ENCODE data around the gene CCDC141.
"Not testable (repeated sequence)": the region's sequence is repeated elsewhere in the genome, so short reads cannot be mapped to it uniquely, and the experiment has no call there.

The CCDC141 gene

DNA sequence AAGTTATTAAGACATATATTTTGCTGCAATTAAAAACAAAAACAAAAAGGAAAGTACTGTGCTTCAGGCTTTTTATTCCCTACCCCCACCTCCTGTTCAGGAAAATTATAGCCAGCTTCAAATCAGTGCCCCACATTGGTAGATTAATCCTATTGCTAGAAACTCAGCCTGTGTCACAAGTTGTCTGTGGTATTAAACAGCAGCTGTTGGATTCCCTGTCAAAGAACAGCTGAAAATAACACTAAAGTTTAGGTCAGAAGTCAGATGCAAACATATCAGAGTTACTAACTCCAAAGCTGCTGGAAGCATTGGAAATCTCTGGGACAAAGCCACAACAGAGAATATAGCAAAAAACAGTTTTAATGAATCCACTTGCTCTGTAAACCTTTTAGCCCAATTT is 818 bp upstream of the CCDC141 start:
- Histone ChIP-seq H3K36me3 (ENCODE audit: control insufficient read depth, insufficient read depth, low read length) (no peaks in the 10 kb centered on the region), H3K4me3 (replicated peaks; ENCODE audit: low read depth, low read length) (no peak overlapping the region), H3K27me3 (replicated peaks; ENCODE audit: control insufficient read depth, insufficient read depth, low read length) (no peaks in the 10 kb centered on the region)
- no peak for DNase-seq (ENCODE audit: extremely low read depth, insufficient read length)
- TF ChIP-seq, protein P1, sequence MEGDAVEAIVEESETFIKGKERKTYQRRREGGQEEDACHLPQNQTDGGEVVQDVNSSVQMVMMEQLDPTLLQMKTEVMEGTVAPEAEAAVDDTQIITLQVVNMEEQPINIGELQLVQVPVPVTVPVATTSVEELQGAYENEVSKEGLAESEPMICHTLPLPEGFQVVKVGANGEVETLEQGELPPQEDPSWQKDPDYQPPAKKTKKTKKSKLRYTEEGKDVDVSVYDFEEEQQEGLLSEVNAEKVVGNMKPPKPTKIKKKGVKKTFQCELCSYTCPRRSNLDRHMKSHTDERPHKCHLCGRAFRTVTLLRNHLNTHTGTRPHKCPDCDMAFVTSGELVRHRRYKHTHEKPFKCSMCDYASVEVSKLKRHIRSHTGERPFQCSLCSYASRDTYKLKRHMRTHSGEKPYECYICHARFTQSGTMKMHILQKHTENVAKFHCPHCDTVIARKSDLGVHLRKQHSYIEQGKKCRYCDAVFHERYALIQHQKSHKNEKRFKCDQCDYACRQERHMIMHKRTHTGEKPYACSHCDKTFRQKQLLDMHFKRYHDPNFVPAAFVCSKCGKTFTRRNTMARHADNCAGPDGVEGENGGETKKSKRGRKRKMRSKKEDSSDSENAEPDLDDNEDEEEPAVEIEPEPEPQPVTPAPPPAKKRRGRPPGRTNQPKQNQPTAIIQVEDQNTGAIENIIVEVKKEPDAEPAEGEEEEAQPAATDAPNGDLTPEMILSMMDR (IDR thresholded peaks at IDR 0.05; ENCODE audit: insufficient read depth, low read length, poor library complexity, severe bottlenecking): no peak

DNA sequence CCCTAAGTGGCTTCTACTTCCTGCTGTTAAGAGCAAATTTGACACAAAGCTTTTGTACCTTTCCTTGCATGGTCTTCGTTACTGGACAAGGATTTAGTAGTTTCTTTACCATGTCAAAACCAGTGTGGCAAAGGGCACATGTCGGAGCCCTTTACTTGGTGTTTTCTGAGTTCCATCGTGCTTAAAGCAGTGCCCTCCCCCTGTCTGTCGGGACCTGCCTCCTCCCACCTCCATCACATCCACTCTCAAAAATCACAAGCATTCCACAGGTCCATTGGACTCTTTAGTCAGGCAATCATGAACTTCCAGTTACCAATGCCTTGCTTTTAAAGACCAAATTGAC is 763 bp downstream of the CCDC141 start:
- no peaks in the 10 kb centered on the region for H3K36me3 ChIP-seq (ENCODE audit: control insufficient read depth, insufficient read depth, low read length)
- H3K27me3 ChIP-seq (replicated peaks; ENCODE audit: control insufficient read depth, insufficient read depth, low read length): no peaks in the 10 kb centered on the region
- TF ChIP-seq, protein P1 (IDR thresholded peaks at IDR 0.05; ENCODE audit: insufficient read depth, low read length, poor library complexity, severe bottlenecking): no peak
- peak; percentile 29 for DNase-seq (ENCODE audit: extremely low read depth, insufficient read length)
- H3K4me3 ChIP-seq (replicated peaks; ENCODE audit: low read depth, low read length): peak overlapping the region; percentile 64

DNA sequence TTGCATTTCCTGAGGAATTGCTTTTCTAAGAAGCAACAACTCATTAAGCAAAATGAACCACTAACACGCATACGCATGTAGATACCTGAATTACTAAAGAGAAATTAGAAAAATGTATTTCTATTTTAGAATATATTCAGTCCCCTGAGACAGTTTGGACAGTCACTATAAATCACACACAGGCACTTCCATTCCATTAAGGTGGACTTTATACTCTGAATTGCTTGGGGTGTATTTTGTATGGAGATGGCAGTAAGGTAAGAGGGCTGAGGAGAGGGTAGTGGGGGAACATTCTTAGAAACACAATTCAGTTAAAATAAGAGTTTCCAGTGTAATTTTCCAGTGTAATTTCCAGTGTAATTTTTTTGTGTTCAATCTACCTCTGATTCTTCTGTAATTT is 1.8 kb downstream of the CCDC141 start:
- no peak for DNase-seq (ENCODE audit: extremely low read depth, insufficient read length)
- TF ChIP-seq, protein P1 (IDR thresholded peaks at IDR 0.05; ENCODE audit: insufficient read depth, low read length, poor library complexity, severe bottlenecking): no peak
- Histone ChIP-seq H3K4me3 (replicated peaks; ENCODE audit: low read depth, low read length) (peak overlapping the region; percentile 64), H3K36me3 (ENCODE audit: control insufficient read depth, insufficient read depth, low read length) (no peaks in the 10 kb centered on the region), H3K27me3 (replicated peaks; ENCODE audit: control insufficient read depth, insufficient read depth, low read length) (no peaks in the 10 kb centered on the region)

DNA sequence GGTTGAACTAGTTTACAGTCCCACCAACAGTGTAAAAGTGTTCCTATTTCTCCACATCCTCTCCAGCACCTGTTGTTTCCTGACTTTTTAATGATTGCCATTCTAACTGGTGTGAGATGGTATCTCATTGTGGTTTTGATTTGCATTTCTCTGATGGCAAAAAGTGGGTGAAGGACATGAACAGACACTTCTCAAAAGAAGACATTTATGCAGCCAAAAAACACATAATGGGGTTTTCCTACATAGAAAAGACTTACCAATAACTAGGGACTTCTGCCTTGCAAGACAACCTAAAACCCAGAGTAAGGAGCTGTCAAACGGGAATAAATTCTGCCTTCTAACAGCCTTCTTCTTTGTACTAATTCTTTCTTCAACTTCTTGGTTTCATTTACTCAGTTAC is 4.3 kb downstream of the CCDC141 start:
- H3K36me3 ChIP-seq (ENCODE audit: control insufficient read depth, insufficient read depth, low read length); H3K27me3 ChIP-seq (replicated peaks; ENCODE audit: control insufficient read depth, insufficient read depth, low read length); H3K4me3 ChIP-seq (replicated peaks; ENCODE audit: low read depth, low read length); DNase-seq (ENCODE audit: extremely low read depth, insufficient read length): not testable (repeated sequence)

DNA sequence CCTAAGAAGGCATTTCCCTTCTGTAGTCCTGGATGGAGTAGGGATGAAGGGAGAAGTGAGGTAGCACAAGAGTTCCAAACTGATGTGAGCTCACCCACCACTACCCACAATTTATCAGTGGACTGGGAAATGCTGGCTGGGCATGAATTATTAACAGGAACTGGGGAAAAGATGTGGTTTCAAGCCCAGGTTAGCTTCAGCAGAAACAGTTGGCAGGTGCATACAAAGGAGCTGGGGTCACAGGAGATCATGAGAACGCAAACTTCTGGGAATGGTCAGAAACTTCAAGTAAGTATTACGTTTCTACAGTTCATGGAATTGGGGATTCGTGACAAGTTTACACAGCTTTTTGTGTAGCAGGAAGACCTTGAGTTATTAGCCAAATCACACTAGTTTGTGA is 5.4 kb downstream of the CCDC141 start:
- Histone ChIP-seq H3K27me3 (replicated peaks; ENCODE audit: control insufficient read depth, insufficient read depth, low read length) (no peaks in the 10 kb centered on the region), H3K36me3 (ENCODE audit: control insufficient read depth, insufficient read depth, low read length) (no peaks in the 10 kb centered on the region), H3K4me3 (replicated peaks; ENCODE audit: low read depth, low read length) (no peak overlapping the region)
- no peak for DNase-seq (ENCODE audit: extremely low read depth, insufficient read length)
- TF ChIP-seq, protein P1 (IDR thresholded peaks at IDR 0.05; ENCODE audit: insufficient read depth, low read length, poor library complexity, severe bottlenecking): no peak

DNA sequence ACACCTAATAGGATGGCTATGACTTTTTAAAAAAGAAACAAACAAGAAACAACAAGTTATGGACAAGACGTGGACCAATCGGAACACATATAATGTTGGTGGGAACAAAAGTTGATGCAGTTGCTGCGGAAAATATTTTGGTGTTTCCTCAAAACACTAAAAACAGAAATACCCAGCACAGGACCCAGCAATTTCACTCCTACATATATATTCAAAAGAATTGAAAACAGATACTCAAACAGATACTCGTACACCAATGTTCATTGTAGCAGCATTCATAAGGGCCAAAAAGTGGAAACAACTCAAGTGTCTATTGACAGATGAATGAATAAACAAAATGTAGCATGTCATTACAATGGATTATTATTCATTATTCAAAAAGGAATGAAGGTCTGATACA is 12.1 kb downstream of the CCDC141 start:
- Histone ChIP-seq H3K4me3 (replicated peaks; ENCODE audit: low read depth, low read length) (no peak overlapping the region), H3K27me3 (replicated peaks; ENCODE audit: control insufficient read depth, insufficient read depth, low read length) (no peaks in the 10 kb centered on the region), H3K36me3 (ENCODE audit: control insufficient read depth, insufficient read depth, low read length) (no peaks in the 10 kb centered on the region)
- TF ChIP-seq, protein P1 (IDR thresholded peaks at IDR 0.05; ENCODE audit: insufficient read depth, low read length, poor library complexity, severe bottlenecking): no peak
- no peak for DNase-seq (ENCODE audit: extremely low read depth, insufficient read length)

All from GM06990 (cell line).